Activated T-cell treated with anti-CD3 and anti-CD28 coated beads, Interleukin-2, amount 50 U/mL, for 72 hours (primary cell): ENCODE results near the gene ARMH4. TPM values are rescaled to one million over a fixed set of nuclear protein-coding genes. Genes with fewer than 3 reads are reported as not detected.

Source experiments
- ATAC-seq, 2 donors: fragments of 150-1000 bp; cut with Tn5 transposase; replicated peaks in 1 of 2; 2 replicates each; pipeline ENCODE4 v1.10.0; 2021; ENCODE audit warnings: moderate library complexity in 2 of 2, mild to moderate bottlenecking in 1 of 2
- DNase-seq, 2 donors: peaks; one replicate each; pipeline ENCODE4 v3.0.0; 2021 to 2022; ENCODE audit warnings: mixed read lengths in 1 of 2
- H3K27ac Mint-ChIP-seq: one replicate; pipeline ENCODE4 v1.8.0; 2022; ENCODE audit warnings: mild to moderate bottlenecking, moderate library complexity, mixed read lengths
- H3K27me3 Mint-ChIP-seq: one replicate; pipeline ENCODE4 v1.8.0; 2022; ENCODE audit warnings: low read depth, mixed read lengths
- H3K36me3 Mint-ChIP-seq, 2 donors: one replicate each; pipeline ENCODE4 v1.8.0; 2022; ENCODE audit warnings: mixed read lengths in 2 of 2, mild to moderate bottlenecking in 1 of 2; ENCODE audit not compliant: insufficient read depth in 2 of 2
- H3K4me1 Mint-ChIP-seq: one replicate; pipeline ENCODE4 v1.8.0; 2022; ENCODE audit warnings: low read depth, mixed read lengths
- H3K4me3 Mint-ChIP-seq, 2 donors: one replicate each; pipeline ENCODE4 v1.8.0; 2022; ENCODE audit warnings: mild to moderate bottlenecking in 2 of 2, mixed read lengths in 2 of 2, moderate library complexity in 2 of 2
- H3K9me3 Mint-ChIP-seq, 2 donors: one replicate each; pipeline ENCODE4 v1.8.0; 2022; ENCODE audit warnings: mixed read lengths in 2 of 2
- total RNA-seq, 2 donors: library from RNA; stranded (reverse); gene quantifications; one replicate each; pipeline ENCODE4 v1.2.3, GENCODE V29; 2022

The ARMH4 gene
- total RNA-seq, 2 donors from 2014 or later, result not detected

DNA sequence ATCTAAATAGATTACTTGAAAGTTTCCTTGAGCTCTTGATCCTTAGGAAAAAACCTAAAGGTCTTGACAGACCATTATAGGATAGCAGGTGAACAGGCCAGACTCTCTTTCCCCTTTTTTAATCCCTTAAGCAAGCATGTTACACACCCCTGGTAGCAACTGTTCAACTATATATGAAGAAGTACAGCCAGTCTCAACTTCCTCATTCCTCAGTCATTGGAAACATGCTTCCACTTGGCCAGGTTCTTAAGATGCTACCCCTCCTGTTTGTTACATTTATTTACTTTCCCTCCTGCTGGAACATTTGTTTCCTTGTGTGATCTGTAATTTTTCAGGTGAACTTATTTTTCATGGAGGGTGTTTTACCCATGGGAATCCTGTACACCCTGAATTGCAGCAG is 124.1 kb downstream of the ARMH4 start:
- Mint-ChIP-seq H3K4me3 (no peak overlapping the region), H3K27me3 (no peaks in the 10 kb centered on the region), H3K4me1 (no peaks in the 10 kb centered on the region), H3K36me3 (no peaks in the 10 kb centered on the region), H3K9me3 (no peaks in the 10 kb centered on the region), H3K27ac (peak overlapping the region; percentile 52)
- ATAC-seq (no peak), DNase-seq (no peak)

DNA sequence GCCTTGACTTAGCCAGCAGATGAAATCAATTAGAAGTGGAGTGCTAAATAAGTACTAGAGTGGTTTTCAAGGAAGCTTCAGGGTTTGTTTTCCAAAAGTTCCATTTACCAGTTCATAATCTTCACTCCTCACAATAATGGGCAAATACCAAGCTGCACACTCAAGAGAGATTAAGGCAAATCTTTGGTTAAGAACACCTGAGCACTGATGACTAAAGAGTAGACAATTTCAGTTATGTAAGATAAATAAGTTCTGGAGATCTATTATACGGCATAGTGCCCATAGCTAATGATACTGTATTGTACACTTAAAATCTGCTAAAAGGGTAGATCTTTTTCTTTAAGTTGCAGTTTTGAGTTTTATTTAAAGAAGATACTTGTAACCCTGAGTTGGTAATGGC is 125.0 kb downstream of the ARMH4 start:
- no peaks in the 10 kb centered on the region for H3K9me3 Mint-ChIP-seq
- H3K27ac Mint-ChIP-seq, result no peak overlapping the region
- H3K36me3 Mint-ChIP-seq, result no peaks in the 10 kb centered on the region
- ATAC-seq, result no peak
- H3K4me3 Mint-ChIP-seq, result no peak overlapping the region
- H3K4me1 Mint-ChIP-seq, result no peaks in the 10 kb centered on the region
- DNase-seq, result no peak
- no peaks in the 10 kb centered on the region for H3K27me3 Mint-ChIP-seq

DNA sequence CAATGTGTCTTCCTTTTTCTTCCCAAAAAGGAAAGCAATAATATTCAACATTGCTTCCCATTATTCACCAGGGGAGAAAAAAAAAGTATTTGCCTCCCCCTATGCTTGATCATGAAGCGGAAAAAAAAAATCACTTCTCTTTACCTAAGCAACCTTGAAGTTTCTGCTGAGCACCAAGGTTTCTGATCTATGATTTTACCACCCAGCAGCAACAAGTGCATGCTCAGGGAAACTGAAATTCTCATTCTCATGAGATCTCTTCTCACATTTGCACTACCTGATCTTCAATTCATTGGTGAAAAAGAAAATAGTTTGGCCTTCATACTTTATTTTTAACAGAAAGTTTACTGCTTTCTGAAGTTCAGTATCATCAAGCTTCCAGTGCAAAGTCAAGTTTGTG is 125.8 kb downstream of the ARMH4 start:
- Mint-ChIP-seq H3K4me1 (no peaks in the 10 kb centered on the region), H3K36me3 (no peaks in the 10 kb centered on the region), H3K4me3 (no peak overlapping the region), H3K9me3 (no peaks in the 10 kb centered on the region), H3K27ac (no peak overlapping the region), H3K27me3 (no peaks in the 10 kb centered on the region)
- no peak for ATAC-seq
- DNase-seq, result no peak

DNA sequence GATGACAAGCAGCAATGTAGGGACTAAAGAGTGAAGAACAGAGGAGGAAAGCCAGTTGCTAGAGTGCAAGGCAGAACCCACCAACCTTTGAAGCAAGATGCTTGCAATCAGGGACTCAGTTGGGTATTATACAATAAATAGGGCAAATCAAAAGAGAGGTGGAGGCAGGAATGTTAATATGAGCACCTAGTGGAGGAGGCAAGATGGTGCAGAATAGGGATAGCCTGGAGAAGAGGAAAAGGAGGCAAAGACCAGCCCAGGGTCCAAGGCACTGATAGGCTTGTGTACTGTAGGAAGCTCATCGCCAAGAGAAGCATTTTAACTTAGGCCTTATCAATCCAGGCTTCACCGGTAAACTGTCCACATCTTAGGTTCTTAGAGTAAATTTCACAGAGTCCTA is 137.2 kb downstream of the ARMH4 start:
- Mint-ChIP-seq H3K27me3 (no peaks in the 10 kb centered on the region), H3K36me3 (no peaks in the 10 kb centered on the region), H3K27ac (no peak overlapping the region), H3K4me1 (no peaks in the 10 kb centered on the region), H3K4me3 (no peak overlapping the region), H3K9me3 (no peaks in the 10 kb centered on the region)
- DNase-seq, result no peak
- ATAC-seq, result no peak

- Mint-ChIP-seq H3K4me1 (no peaks in the 10 kb centered on the region), H3K4me3 (no peak overlapping the region), H3K9me3 (no peaks in the 10 kb centered on the region), H3K27ac (no peak overlapping the region), H3K36me3 (no peaks in the 10 kb centered on the region), H3K27me3 (peaks cover 25% of the 10 kb centered on the region)
- DNase-seq (no peak), ATAC-seq (no peak)
Observed at GRCh38 chr14:58002618-58003017, 149.4 kb downstream of the ARMH4 start.

DNA sequence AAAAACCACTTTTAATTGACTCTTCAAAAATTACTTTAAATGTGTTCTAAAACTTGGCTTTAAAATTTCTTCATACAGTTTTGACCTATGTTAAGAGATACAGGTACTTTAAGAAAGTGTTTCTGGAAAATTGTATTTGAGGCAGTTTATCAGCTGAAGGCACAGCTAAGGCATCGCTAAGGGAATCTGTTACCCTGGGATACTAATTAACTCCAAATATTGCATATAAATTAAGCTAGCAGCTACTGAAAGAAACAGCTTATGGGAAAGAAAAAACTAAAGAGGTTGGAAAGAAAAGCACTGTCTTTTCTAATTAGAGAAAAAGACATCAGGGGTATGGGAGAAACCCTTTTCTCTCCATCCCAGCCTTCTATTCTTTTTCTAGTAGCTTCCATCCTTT is 152.0 kb downstream of the ARMH4 start:
- no peak for ATAC-seq
- peaks cover 14% of the 10 kb centered on the region for H3K27me3 Mint-ChIP-seq

GRCh38 chr14:57999471-57999870 is 152.5 kb downstream of the ARMH4 start:
- no peak for ATAC-seq
- Mint-ChIP-seq H3K27ac (no peak overlapping the region), H3K27me3 (peaks cover 14% of the 10 kb centered on the region), H3K4me1 (no peaks in the 10 kb centered on the region), H3K9me3 (no peaks in the 10 kb centered on the region), H3K36me3 (no peaks in the 10 kb centered on the region), H3K4me3 (no peak overlapping the region)
- DNase-seq, result no peak

More for the DNA sequence above, 152.0 kb downstream of the ARMH4 start:
- no peak overlapping the region for H3K4me3 Mint-ChIP-seq
- no peaks in the 10 kb centered on the region for H3K4me1 Mint-ChIP-seq
- H3K9me3 Mint-ChIP-seq, result no peaks in the 10 kb centered on the region
- H3K27ac Mint-ChIP-seq, result no peak overlapping the region
- DNase-seq, result no peak
- no peaks in the 10 kb centered on the region for H3K36me3 Mint-ChIP-seq

DNA sequence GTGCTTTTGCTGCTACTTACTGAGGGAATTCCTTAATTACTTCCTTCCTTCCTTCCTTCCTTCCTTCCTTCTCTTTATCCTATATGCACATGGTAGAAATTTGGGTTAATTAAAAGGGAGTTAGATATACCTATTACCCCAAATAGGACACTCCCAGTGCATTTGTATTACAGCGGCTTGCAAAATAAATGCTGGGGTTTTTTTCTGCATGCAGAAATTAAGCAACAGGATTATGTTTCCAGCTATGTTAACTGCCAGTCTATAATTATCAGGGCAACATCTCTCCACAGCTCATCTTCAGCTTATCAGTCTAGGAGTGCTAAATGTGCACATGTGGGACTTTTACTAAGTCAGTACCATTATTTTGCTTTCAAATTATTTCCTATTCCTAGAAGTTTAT is 153.2 kb downstream of the ARMH4 start:
- Mint-ChIP-seq H3K4me1 (no peaks in the 10 kb centered on the region), H3K9me3 (no peaks in the 10 kb centered on the region), H3K4me3 (no peak overlapping the region), H3K27me3 (peaks cover 14% of the 10 kb centered on the region), H3K27ac (no peak overlapping the region), H3K36me3 (no peaks in the 10 kb centered on the region)
- no peak for DNase-seq
- ATAC-seq, result no peak

DNA sequence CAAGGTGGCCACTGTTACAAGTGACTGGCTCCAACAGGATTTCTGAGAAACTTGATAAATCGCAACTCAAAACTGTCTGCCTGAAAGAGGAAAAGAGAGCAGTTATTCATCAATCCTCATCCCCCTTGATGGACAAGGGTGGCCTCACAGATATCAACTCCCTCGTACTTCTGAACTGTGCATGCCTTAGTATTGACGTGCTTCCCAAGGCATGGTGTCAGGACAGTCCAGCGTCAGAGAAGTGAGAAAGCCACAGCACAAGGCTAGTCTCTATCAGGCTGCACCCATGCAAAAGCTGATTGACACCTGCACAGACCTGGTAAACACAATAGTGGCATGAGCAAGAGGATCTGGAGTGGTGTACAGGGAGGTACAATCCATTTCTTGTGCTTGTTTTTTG is 160.7 kb downstream of the ARMH4 start:
- H3K4me3 Mint-ChIP-seq, result no peak overlapping the region
- H3K27me3 Mint-ChIP-seq, result no peaks in the 10 kb centered on the region
- no peaks in the 10 kb centered on the region for H3K36me3 Mint-ChIP-seq
- H3K4me1 Mint-ChIP-seq, result no peaks in the 10 kb centered on the region
- ATAC-seq (no peak), DNase-seq (no peak)
- H3K27ac Mint-ChIP-seq, result no peak overlapping the region
- no peaks in the 10 kb centered on the region for H3K9me3 Mint-ChIP-seq

DNA sequence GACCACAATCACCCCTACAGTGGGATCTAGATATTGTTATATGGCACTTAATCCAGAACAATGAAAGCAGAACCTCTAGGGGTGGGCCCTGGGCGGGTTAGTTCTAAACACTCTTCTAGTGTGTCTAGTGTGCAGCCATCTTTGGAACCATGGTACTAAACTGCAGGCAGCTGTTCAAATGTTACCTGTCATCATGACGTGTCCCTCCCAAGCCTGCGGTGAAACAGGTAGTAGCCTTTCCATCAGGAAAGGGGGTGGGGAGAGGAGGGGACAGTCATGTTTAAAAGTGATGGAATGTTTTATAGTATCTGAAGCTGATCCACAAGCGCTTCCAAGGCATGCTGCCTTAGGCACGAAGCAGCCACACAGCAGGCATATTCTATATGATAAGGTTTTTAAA is 163.6 kb downstream of the ARMH4 start:
- ATAC-seq (no peak), DNase-seq (no peak)
- H3K9me3 Mint-ChIP-seq, result no peaks in the 10 kb centered on the region
- H3K27me3 Mint-ChIP-seq, result no peaks in the 10 kb centered on the region
- no peaks in the 10 kb centered on the region for H3K4me1 Mint-ChIP-seq
- H3K4me3 Mint-ChIP-seq, result no peak overlapping the region
- no peak overlapping the region for H3K27ac Mint-ChIP-seq
- H3K36me3 Mint-ChIP-seq, result no peaks in the 10 kb centered on the region

GRCh38 chr14:57987596-57988300 is 164.3 kb downstream of the ARMH4 start:
- Mint-ChIP-seq H3K4me1 (no peaks in the 10 kb centered on the region), H3K27me3 (no peaks in the 10 kb centered on the region), H3K9me3 (no peaks in the 10 kb centered on the region), H3K36me3 (no peaks in the 10 kb centered on the region), H3K4me3 (no peak overlapping the region), H3K27ac (no peak overlapping the region)
- no peak for ATAC-seq
- no peak for DNase-seq

GRCh38 chr14:57987051-57987450 is 165.0 kb downstream of the ARMH4 start:
- Mint-ChIP-seq H3K36me3 (no peaks in the 10 kb centered on the region), H3K27me3 (peaks cover 3% of the 10 kb centered on the region), H3K4me1 (no peaks in the 10 kb centered on the region), H3K27ac (no peak overlapping the region), H3K9me3 (no peaks in the 10 kb centered on the region), H3K4me3 (no peak overlapping the region)
- DNase-seq (no peak), ATAC-seq (no peak)

DNA sequence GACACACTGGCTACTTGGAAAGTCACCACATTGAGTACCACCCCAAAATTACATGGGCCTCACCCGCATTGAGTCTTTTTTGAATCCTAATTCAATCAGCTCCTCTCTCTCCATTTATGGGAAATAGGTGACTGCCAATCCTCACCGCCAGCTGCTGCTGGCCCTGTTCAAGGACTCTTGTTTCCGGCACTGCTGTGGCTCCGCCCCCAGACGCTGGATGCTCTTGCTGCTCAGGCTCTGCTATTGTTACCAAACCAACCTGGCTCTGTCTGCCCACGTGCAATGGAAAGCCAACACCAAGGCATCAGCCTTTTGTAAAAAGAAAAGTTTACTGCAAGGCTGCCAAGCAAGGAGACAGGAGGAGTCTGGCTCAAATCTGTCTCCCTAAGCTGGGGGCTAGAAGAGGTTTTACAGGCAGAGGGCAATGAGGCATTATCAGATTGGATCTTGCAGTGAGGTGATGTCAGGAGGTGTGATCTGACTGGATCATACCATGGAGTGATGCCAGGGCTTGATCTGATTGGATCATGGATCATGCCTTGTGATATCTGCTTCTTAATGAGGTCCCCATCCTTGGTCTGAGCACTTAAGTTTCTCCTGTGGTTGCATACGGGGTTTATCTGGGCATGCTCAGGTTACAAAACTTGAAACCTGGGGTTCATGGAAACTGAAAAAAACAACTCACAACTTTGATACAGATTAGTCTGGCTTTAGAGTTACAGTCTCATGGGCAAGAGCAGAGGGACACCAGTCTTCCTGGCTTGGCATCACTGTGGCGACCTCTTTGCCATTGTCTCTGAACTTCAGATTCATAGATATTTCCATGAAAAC is 169.0 kb downstream of the ARMH4 start:
- H3K36me3 Mint-ChIP-seq, result no peaks in the 10 kb centered on the region
- no peaks in the 10 kb centered on the region for H3K9me3 Mint-ChIP-seq
- no peak overlapping the region for H3K27ac Mint-ChIP-seq
- H3K4me1 Mint-ChIP-seq, result no peaks in the 10 kb centered on the region
- DNase-seq, result no peak
- no peak overlapping the region for H3K4me3 Mint-ChIP-seq
- ATAC-seq, result no peak
- H3K27me3 Mint-ChIP-seq, result peaks cover 6% of the 10 kb centered on the region
